RWPE1 (cell line): Measurements from ENCODE around the gene TMEM167A.

Experiments
- CTCF ChIA-PET: fragments of 350-600 bp; sonication (Branson Sonifier 250); formaldehyde crosslinking; extraction: SDS; loops from one replicate; lab custom pipeline; 2021; lab: Yijun Ruan, JAX
- POLR2A ChIA-PET: fragments of 400-600 bp; formaldehyde crosslinking; extraction: SDS; loops from one replicate; lab custom pipeline; 2020; ENCODE audit warnings: antibody characterized with exemption; ENCODE audit not compliant: low non-redundant PET; lab: Yijun Ruan, JAX
- DNase-seq: peaks from one replicate; pipeline ENCODE4 v3.0.0; 2012; ENCODE audit warnings: low spot score
- H3K27ac ChIP-seq: fragments of 450-650 bp; 2 replicates; pipeline ENCODE4 v1.5.1; 2017
- CTCF ChIP-seq: fragments of 450-650 bp; conservative IDR thresholded peaks from 2 replicates; pipeline ENCODE4 v1.5.1; 2017; ENCODE audit warnings: low read depth, mild to moderate bottlenecking

Gene TMEM167A

GRCh38 chr5:83076742-83077661, at the start of gene TMEM167A, which contains the start of gene XRCC4:
TSS of gene TMEM167A (minus strand) at chr5:83077394. CDS start at chr5:83077323, 71 bp downstream.
TSS of gene XRCC4 (plus strand) at chr5:83077547. CDS start at chr5:83104920, 27,373 bp downstream.
- peak; percentile 99 for DNase-seq
- POLR2A ChIA-PET: interaction anchor here (0.6 to 0.8 kb wide), 3 partner anchors 9 to 731 kb away, joined by 3 to 11 read pairs (median 4); no protein-coding TSS in a partner anchor
- CTCF ChIA-PET: no interaction called here
- H3K27ac ChIP-seq: peak within 1 kb of the TSS; percentile 77
- TF ChIP-seq CTCF: no peak

GRCh38 chr5:83126501-83126900, 49.3 kb upstream of the TMEM167A start:
- no peak overlapping the region for H3K27ac ChIP-seq
- POLR2A ChIA-PET: no interaction called here
- CTCF ChIA-PET: interaction anchor here (0.6 kb wide), 1 partner anchor 777 kb away, joined by 4 read pairs; no protein-coding TSS in a partner anchor
- DNase-seq: no peak
- no peak for TF ChIP-seq CTCF

GRCh38 chr5:83125560-83125959, 48.4 kb upstream of the TMEM167A start:
- TF ChIP-seq CTCF: no peak
- H3K27ac ChIP-seq: no peak overlapping the region
- ChIA-PET CTCF (no interaction called here), POLR2A (no interaction called here)
- no peak for DNase-seq

- TF ChIP-seq CTCF: no peak
- DNase-seq: no peak
- CTCF ChIA-PET: no interaction called here
- no peak overlapping the region for H3K27ac ChIP-seq
- POLR2A ChIA-PET: no interaction called here
Observed at GRCh38 chr5:83124593-83124992, 47.4 kb upstream of the TMEM167A start.

- ChIA-PET POLR2A (no interaction called here), CTCF (interaction anchor here (0.6 kb wide), 1 partner anchor 469 kb away, joined by 4 read pairs; no protein-coding TSS in a partner anchor)
- no peak for TF ChIP-seq CTCF
- H3K27ac ChIP-seq: no peak overlapping the region
- no peak for DNase-seq
Observed at GRCh38 chr5:83118976-83119375, 41.8 kb upstream of the TMEM167A start.

- no peak overlapping the region for H3K27ac ChIP-seq
- no peak for TF ChIP-seq CTCF
- ChIA-PET POLR2A (no interaction called here), CTCF (no interaction called here)
- DNase-seq: no peak
Observed at GRCh38 chr5:83118471-83118870, 41.3 kb upstream of the TMEM167A start.
